Loucy (cell line): ENCODE data around the gene FCHO1.

ENCODE experiments used
- EZH2phosphoT487 ChIP-seq: fragments of 200-600 bp; IDR thresholded peaks from 2 replicates; pipeline ENCODE4 v1.6.1; 2018; ENCODE audit warnings: antibody characterized with exemption, mild to moderate bottlenecking, moderate library complexity, borderline replicate concordance
- TF ChIP-seq, protein P1 (sequence below): fragments of 200-600 bp; sonication (generic); conservative IDR thresholded peaks from 2 replicates; pipeline ENCODE4 v1.5.1; 2014; ENCODE audit warnings: mild to moderate bottlenecking, antibody characterized with exemption, low read length

DNA sequence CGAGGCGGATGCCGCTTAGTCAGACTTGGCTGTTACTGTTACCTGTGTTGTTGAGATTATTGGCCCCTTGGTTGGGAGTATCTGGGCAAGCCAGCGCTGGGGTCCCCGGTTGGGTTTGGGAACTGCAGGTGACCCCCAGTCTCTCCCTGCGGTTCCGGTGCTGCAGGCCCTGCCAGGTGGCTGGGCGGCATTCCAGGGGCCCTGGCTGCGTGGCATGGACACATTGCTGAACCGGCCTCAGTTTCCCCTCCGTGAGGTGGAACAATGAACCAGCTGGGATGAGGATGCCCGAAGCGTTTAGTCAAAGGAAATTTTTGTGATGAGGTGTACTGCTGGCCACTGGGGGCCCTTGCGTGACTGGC, 44.2 kb downstream of the FCHO1 start:
- TF ChIP-seq, protein P1, sequence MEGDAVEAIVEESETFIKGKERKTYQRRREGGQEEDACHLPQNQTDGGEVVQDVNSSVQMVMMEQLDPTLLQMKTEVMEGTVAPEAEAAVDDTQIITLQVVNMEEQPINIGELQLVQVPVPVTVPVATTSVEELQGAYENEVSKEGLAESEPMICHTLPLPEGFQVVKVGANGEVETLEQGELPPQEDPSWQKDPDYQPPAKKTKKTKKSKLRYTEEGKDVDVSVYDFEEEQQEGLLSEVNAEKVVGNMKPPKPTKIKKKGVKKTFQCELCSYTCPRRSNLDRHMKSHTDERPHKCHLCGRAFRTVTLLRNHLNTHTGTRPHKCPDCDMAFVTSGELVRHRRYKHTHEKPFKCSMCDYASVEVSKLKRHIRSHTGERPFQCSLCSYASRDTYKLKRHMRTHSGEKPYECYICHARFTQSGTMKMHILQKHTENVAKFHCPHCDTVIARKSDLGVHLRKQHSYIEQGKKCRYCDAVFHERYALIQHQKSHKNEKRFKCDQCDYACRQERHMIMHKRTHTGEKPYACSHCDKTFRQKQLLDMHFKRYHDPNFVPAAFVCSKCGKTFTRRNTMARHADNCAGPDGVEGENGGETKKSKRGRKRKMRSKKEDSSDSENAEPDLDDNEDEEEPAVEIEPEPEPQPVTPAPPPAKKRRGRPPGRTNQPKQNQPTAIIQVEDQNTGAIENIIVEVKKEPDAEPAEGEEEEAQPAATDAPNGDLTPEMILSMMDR = no peak
- TF ChIP-seq EZH2phosphoT487 = no peak
